Neural cell (in vitro differentiated cells): ENCODE measurements around the gene CYBRD1. TPM values are rescaled to one million over a fixed set of nuclear protein-coding genes. Genes with fewer than 3 reads are reported as not detected.

Experiments used
- H2AFZ ChIP-seq: fragments of 200-600, 300-800 bp; sonication (generic), shearing (Covaris generic); 2 replicates; pipeline ENCODE4 v1.6.0; 2014; ENCODE audit warnings: low read depth, mild to moderate bottlenecking, antibody characterized with exemption, low read length, moderate library complexity
- H3F3A ChIP-seq: fragments of 200-600 bp; shearing (Covaris generic); 2 replicates; pipeline ENCODE4 v1.6.1; 2016; ENCODE audit warnings: mild to moderate bottlenecking, moderate library complexity, mixed read lengths, antibody characterized with exemption, low read length; ENCODE audit not compliant: insufficient read depth, poor library complexity, severe bottlenecking
- H3K27ac ChIP-seq: fragments of 200-600, 300-800 bp; sonication (generic), shearing (Covaris generic); 2 replicates; pipeline ENCODE4 v1.5.1; 2014; ENCODE audit warnings: mild to moderate bottlenecking, low read length, moderate library complexity
- H3K27me3 ChIP-seq: fragments of 300-800, 200-600 bp; sonication (generic), shearing (Covaris generic); 2 replicates; pipeline ENCODE4 v1.6.0; 2014; ENCODE audit warnings: mild to moderate bottlenecking, low read depth, low read length, moderate library complexity; ENCODE audit not compliant: insufficient read depth
- H3K36me3 ChIP-seq: fragments of 300-800, 200-600 bp; sonication (generic), shearing (Covaris generic); 2 replicates; pipeline ENCODE4 v1.5.1; 2014; ENCODE audit warnings: mild to moderate bottlenecking, antibody characterized with exemption, low read length, moderate library complexity; ENCODE audit not compliant: insufficient read depth
- H3K4me2 ChIP-seq: fragments of 300-800, 200-600 bp; sonication (generic), shearing (Covaris generic); 2 replicates; pipeline ENCODE4 v1.6.0; 2014; ENCODE audit warnings: mild to moderate bottlenecking, low read length
- H3K4me3 ChIP-seq: fragments of 300-800, 200-600 bp; sonication (generic), shearing (Covaris generic); 2 replicates; pipeline ENCODE4 v1.5.1; 2014; ENCODE audit warnings: mild to moderate bottlenecking, low read length, moderate library complexity
- H3K79me2 ChIP-seq: fragments of 200-600 bp; shearing (Covaris generic); replicated peaks from 2 replicates; pipeline ENCODE4 v1.6.0; 2014; ENCODE audit warnings: mild to moderate bottlenecking, low read length, moderate library complexity; ENCODE audit not compliant: insufficient read depth
- H3K9ac ChIP-seq: fragments of 300-800, 200-600 bp; sonication (generic), shearing (Covaris generic); 2 replicates; pipeline ENCODE4 v1.6.1; 2016; ENCODE audit warnings: mild to moderate bottlenecking, low read length, mixed read lengths
- H3K9me2 ChIP-seq: fragments of 200-600 bp; shearing (Covaris generic); 2 replicates; pipeline ENCODE4 v1.6.1; 2016; ENCODE audit warnings: mild to moderate bottlenecking, low read length, mixed read lengths; ENCODE audit not compliant: insufficient read depth
- H3K9me3 ChIP-seq: fragments of 200-600, 300-800 bp; sonication (generic), shearing (Covaris generic); 2 replicates; pipeline ENCODE4 v1.6.1; 2016; ENCODE audit warnings: mild to moderate bottlenecking, mixed run types, low read length, moderate library complexity, mixed read lengths
- H4K20me1 ChIP-seq: fragments of 200-600 bp; shearing (Covaris generic); 2 replicates; pipeline ENCODE4 v1.6.1; 2016; ENCODE audit warnings: mild to moderate bottlenecking, mixed run types; ENCODE audit not compliant: insufficient read depth
- CTCF ChIP-seq: fragments of 450-650 bp; IDR thresholded peaks from 2 replicates; pipeline ENCODE4 v1.5.1; 2014; ENCODE audit warnings: antibody characterized with exemption, mild to moderate bottlenecking, moderate library complexity; ENCODE audit not compliant: poor library complexity, severe bottlenecking
- EP300 ChIP-seq: fragments of 450-650 bp; conservative IDR thresholded peaks from 2 replicates; pipeline ENCODE4 v1.6.1; 2014; ENCODE audit warnings: antibody characterized with exemption, mild to moderate bottlenecking, moderate library complexity; ENCODE audit not compliant: poor library complexity, severe bottlenecking
- EZH2 ChIP-seq: fragments of 200-600, 300-800 bp; shearing (Covaris generic), sonication (generic); IDR thresholded peaks from 2 replicates; pipeline ENCODE4 v1.6.1; 2014; ENCODE audit warnings: antibody characterized with exemption, low read length, borderline replicate concordance, mild to moderate bottlenecking; ENCODE audit not compliant: insufficient read depth, poor library complexity, severe bottlenecking
- MXI1 ChIP-seq: fragments of 450-650 bp; conservative IDR thresholded peaks from 2 replicates; pipeline ENCODE4 v1.6.1; 2014; ENCODE audit warnings: antibody characterized with exemption, mild to moderate bottlenecking; ENCODE audit not compliant: poor library complexity, severe bottlenecking
- POLR2AphosphoS5 ChIP-seq: IDR thresholded peaks from 2 replicates; pipeline ENCODE4 v1.6.1; 2012
- RAD21 ChIP-seq: fragments of 450-650 bp; conservative IDR thresholded peaks from 2 replicates; pipeline ENCODE4 v1.6.1; 2014; ENCODE audit warnings: antibody characterized with exemption, mild to moderate bottlenecking, moderate library complexity
- REST ChIP-seq: IDR thresholded peaks from 2 replicates; pipeline ENCODE4 v1.6.1; 2012; ENCODE audit warnings: borderline replicate concordance
- SMC3 ChIP-seq: fragments of 450-650 bp; conservative IDR thresholded peaks from 2 replicates; pipeline ENCODE4 v1.6.1; 2014; ENCODE audit warnings: antibody characterized with exemption, mild to moderate bottlenecking, moderate library complexity; ENCODE audit not compliant: poor library complexity
- TAF1 ChIP-seq: IDR thresholded peaks from 2 replicates; pipeline ENCODE4 v1.6.1; 2012; ENCODE audit warnings: low read depth
- polyA plus RNA-seq: library from polyadenylated mRNA; depleted of rRNA; stranded (reverse); fragments of >200 nt; gene quantifications from 2 replicates; pipeline ENCODE4 v1.2.3, GENCODE V29; 2014

The CYBRD1 gene
- polyA plus RNA-seq, 1 donor from 2014 or later, result 0.10 TPM

- Histone ChIP-seq H3K9me2 (no peaks in the 10 kb centered on the region), H3K4me2 (no peak overlapping the region), H3K27me3 (no peaks in the 10 kb centered on the region), H3K4me3 (no peak overlapping the region), H3K9ac (no peak overlapping the region), H3K36me3 (no peaks in the 10 kb centered on the region), H3K27ac (no peak overlapping the region), H3F3A (no peaks in the 10 kb centered on the region), H2AFZ (no peak overlapping the region), H4K20me1 (no peaks in the 10 kb centered on the region), H3K79me2 (no peaks in the 10 kb centered on the region), H3K9me3 (no peaks in the 10 kb centered on the region)
- TF ChIP-seq SMC3 (no peak), CTCF (no peak), RAD21 (no peak), MXI1 (no peak), POLR2AphosphoS5 (no peak), EZH2 (no peak), TAF1 (no peak), REST (no peak), EP300 (no peak)
Observed at GRCh38 chr2:171550613-171551012, 28.3 kb downstream of the CYBRD1 start.

- Histone ChIP-seq H3K4me2 (no peak overlapping the region), H3K79me2 (no peaks in the 10 kb centered on the region), H4K20me1 (no peaks in the 10 kb centered on the region), H3K27ac (no peak overlapping the region), H3K9me3 (no peaks in the 10 kb centered on the region), H3K36me3 (no peaks in the 10 kb centered on the region), H2AFZ (no peak overlapping the region), H3K27me3 (no peaks in the 10 kb centered on the region), H3K9ac (no peak overlapping the region), H3K9me2 (no peaks in the 10 kb centered on the region), H3K4me3 (no peak overlapping the region), H3F3A (no peaks in the 10 kb centered on the region)
- TF ChIP-seq TAF1, result no peak
- TF ChIP-seq POLR2AphosphoS5, result no peak
- TF ChIP-seq CTCF, result no peak
- no peak for TF ChIP-seq SMC3
- no peak for TF ChIP-seq MXI1
Observed at GRCh38 chr2:171551836-171552235, 29.6 kb downstream of the CYBRD1 start.
